GM10266 (cell line): Measurements from ENCODE around the gene ELL.

Source experiments
- DNase-seq: peaks from one replicate; pipeline ENCODE4 v3.0.0; 2012; ENCODE audit errors: extremely low spot score
- CTCF ChIP-seq: IDR thresholded peaks from 2 replicates; pipeline ENCODE4 v1.5.1; 2012; ENCODE audit warnings: mild to moderate bottlenecking, low read depth; ENCODE audit not compliant: control insufficient read depth, insufficient read depth; ENCODE audit errors: missing control alignments

ELL gene

GRCh38 chr19:18483119-18483890, 38.6 kb downstream of the ELL start:
- no peak for DNase-seq
- TF ChIP-seq CTCF = no peak

DNA sequence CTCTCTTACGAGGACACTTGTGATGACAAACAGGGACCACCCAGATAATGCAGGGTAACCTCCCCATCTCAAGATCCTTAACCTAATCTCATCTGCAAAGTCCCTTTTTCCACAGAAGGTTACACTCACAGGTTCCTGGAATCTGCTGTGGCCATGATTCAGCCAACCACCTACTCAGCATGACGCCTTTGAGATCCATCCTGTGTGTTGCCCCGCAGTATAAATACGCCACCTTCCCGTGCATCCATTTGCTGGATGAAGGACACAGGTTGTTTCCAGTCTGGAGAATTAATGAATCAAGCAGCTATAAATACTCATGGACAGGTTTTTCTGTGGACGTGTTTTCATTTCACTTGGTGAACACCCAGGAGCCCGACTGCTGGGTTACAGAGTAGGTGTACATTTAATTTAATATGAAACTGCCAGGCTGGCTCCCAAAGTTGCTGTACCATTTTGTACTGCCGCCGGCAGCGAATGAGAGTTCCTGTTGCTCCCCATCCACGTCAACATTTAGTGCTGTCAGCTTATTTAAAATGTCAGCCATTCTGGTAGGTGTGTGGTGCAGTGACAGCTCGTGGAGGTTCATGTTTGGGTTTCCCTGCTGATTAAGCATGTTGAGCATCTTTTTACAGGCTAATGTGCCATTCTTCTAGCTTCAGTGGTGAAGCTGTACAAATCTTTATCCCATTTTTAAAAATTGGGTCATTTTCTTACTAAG, 40.2 kb downstream of the ELL start:
- no peak for DNase-seq
- no peak for TF ChIP-seq CTCF

- no peak for DNase-seq
- no peak for TF ChIP-seq CTCF
Measured at GRCh38 chr19:18480006-18480691, 41.7 kb downstream of the ELL start.

GRCh38 chr19:18478545-18479311, 43.1 kb downstream of the ELL start:
- DNase-seq = peak; percentile 86
- TF ChIP-seq CTCF = no peak

DNA sequence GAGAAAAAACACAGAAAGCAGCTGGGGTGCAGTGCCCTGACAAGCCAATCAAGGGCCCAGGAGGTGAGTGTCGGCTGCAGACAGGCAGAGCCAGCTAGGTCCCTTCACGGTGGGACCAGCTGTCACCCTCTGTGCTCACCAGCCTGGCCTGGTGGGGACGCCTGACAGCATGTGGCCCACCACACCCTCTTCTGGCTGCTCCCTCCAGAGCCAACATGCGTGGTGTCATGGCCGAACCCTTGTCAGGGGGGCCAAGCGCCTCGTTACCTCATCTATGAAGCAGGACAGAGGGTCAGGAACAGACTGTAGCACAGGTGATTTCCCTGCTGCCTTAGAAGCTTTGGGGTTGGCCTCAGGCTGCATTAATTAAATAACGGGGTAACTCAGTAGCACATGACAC, 43.9 kb downstream of the ELL start:
- no peak for TF ChIP-seq CTCF
- DNase-seq = no peak

DNA sequence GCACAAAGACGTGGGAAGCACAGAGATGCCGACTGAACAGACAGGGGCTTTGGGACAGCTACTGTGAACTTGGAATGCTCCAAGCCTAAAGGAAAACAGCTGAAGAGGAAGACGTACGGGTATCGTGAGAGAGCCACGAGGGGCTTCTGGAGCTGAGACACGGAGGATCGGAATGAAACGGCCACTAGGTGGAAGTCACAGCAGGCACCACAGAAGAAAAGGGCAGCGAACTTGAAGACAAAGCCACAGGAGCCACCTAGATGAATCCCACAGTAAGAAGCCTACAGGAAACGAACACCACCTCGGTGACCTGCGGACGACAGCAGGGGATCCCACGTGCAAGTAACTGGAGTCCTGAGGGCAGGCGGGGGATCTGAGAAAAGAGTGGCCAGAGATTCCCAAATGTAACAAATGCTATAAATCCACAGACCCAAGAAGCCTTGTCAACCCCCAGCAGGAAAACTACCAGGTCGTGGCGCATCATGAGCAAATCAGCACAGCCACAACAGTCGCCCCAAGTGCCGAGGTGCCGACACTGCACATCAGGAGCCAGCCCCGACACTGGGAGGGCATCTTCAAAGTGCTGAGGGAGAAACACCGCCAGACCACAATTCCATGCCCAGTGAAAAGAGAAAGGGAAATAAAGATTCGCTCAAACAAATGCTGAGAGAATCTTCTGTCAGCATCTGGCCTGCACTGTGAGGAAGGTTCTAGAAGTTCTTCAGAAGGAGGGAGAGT, 44.7 kb downstream of the ELL start:
- TF ChIP-seq CTCF = no peak
- DNase-seq = no peak
